A549 (cell line): Measurements from ENCODE around the gene ROBO1. TPM values are rescaled to one million over a fixed set of nuclear protein-coding genes. Genes with fewer than 3 reads are reported as not detected.

Source experiments
- ATAC-seq, 2 experiments: fragments of 200-7000 bp in 1 of 2; fragments of >200 bp in 1 of 2; cut with Nextera tagmentation in 1 of 2; cut with Tn5 transposase in 1 of 2; 3 replicates each; pipeline versions ENCODE4 v1.8.0 to v1.9.1; 2018 to 2020; ENCODE audit warnings: mild to moderate bottlenecking in 1 of 2, moderate library complexity in 1 of 2
- CTCF ChIA-PET: fragments of 300-600 bp; sonication (Branson Sonifier 250); formaldehyde crosslinking; extraction: SDS; loops from one replicate; lab custom pipeline; 2021; ENCODE audit warnings: antibody characterized with exemption, inconsistent platforms; lab: Yijun Ruan, JAX
- POLR2A ChIA-PET: fragments of 350-600 bp; formaldehyde crosslinking; extraction: SDS; loops from one replicate; lab custom pipeline; 2021; ENCODE audit warnings: antibody characterized with exemption, inconsistent platforms; lab: Yijun Ruan, JAX
- DNase-seq, 2 experiments: peaks; one replicate each; pipeline versions ENCODE4 v3.0.0 to v3.0.0-alpha.2; 2011 to 2016; ENCODE audit warnings: low read depth in 1 of 2, low spot score in 1 of 2
- FAIRE-seq: peaks from 2 replicates; lab custom pipeline; 2011; peaks lifted over from hg19 to GRCh38; lab: Jason Lieb, UNC
- H3K27ac ChIP-seq, 2 experiments: fragments of >200 bp; sonication (Bioruptor Twin); formaldehyde crosslinking; 3 replicates each; pipeline ENCODE4 v1.5.1; 2016 to 2017
- H3K4me1 ChIP-seq: fragments of >200 bp; sonication (Bioruptor Twin); formaldehyde crosslinking; 3 replicates; pipeline ENCODE4 v1.6.1; 2016
- H3K4me2 ChIP-seq: fragments of >200 bp; sonication (Bioruptor Twin); formaldehyde crosslinking; 3 replicates; pipeline ENCODE4 v1.6.1; 2016
- H3K4me3 ChIP-seq: fragments of >200 bp; sonication (Bioruptor Twin); formaldehyde crosslinking; 3 replicates; pipeline ENCODE4 v1.5.1; 2016
- H3K9me3 ChIP-seq: fragments of >200 bp; sonication (Bioruptor Twin); formaldehyde crosslinking; 3 replicates; pipeline ENCODE4 v1.6.1; 2016
- CBX8 ChIP-seq: fragments of 200-600 bp; sonication (generic); IDR thresholded peaks from 2 replicates; pipeline ENCODE4 v1.6.1; 2016
- CHD4 ChIP-seq: fragments of 200-600 bp; sonication (generic); IDR thresholded peaks from 2 replicates; pipeline ENCODE4 v1.6.1; 2016; ENCODE audit warnings: antibody characterized with exemption, mild to moderate bottlenecking, borderline replicate concordance
- EHF ChIP-seq: fragments of 250-450 bp; sonication (Bioruptor Pico); IDR thresholded peaks from 2 replicates; pipeline ENCODE4 v1.5.0; 2020; ENCODE audit warnings: mild to moderate bottlenecking
- EHMT2 ChIP-seq: fragments of 200-600 bp; sonication (generic); IDR thresholded peaks from 2 replicates; pipeline ENCODE4 v1.6.1; 2016; ENCODE audit warnings: antibody characterized with exemption, low read depth, mild to moderate bottlenecking, moderate library complexity
- EP300 ChIP-seq, 2 experiments: fragments of >200 bp; sonication (Bioruptor Twin); formaldehyde crosslinking; IDR thresholded peaks; 2 replicates in 1 of 2; 3 replicates in 1 of 2; pipeline ENCODE4 v1.6.1; 2016 to 2017
- ESRRA ChIP-seq: fragments of 150-350 bp; IDR thresholded peaks from 2 replicates; pipeline ENCODE4 v1.6.1; 2014; ENCODE audit warnings: mild to moderate bottlenecking, low read length, borderline replicate concordance
- FOSB ChIP-seq: fragments of 250-450 bp; sonication (Bioruptor Pico); IDR thresholded peaks from 2 replicates; pipeline ENCODE4 v1.5.0; 2020; ENCODE audit warnings: mild to moderate bottlenecking, moderate library complexity
- GATA3 ChIP-seq: IDR thresholded peaks from 2 replicates; pipeline ENCODE4 v1.6.1; 2012; ENCODE audit warnings: borderline replicate concordance
- HDAC2 ChIP-seq: fragments of 200-600 bp; sonication (generic); IDR thresholded peaks from 2 replicates; pipeline ENCODE4 v1.6.1; 2016
- HEYL ChIP-seq: fragments of 250-450 bp; sonication (Bioruptor Pico); IDR thresholded peaks from 2 replicates; pipeline ENCODE4 v1.8.0; 2021; ENCODE audit warnings: mild to moderate bottlenecking, moderate library complexity
- HOXA7 ChIP-seq: fragments of 250-450 bp; sonication (Bioruptor Pico); IDR thresholded peaks from 2 replicates; pipeline ENCODE4 v1.5.0; 2020; ENCODE audit warnings: mild to moderate bottlenecking, moderate library complexity
- HOXB13 ChIP-seq: fragments of 250-450 bp; sonication (Bioruptor Pico); IDR thresholded peaks from 2 replicates; pipeline ENCODE4 v1.5.0; 2020; ENCODE audit warnings: low read depth, mild to moderate bottlenecking, moderate library complexity
- HOXB5 ChIP-seq: fragments of 250-450 bp; sonication (Bioruptor Pico); IDR thresholded peaks from 2 replicates; pipeline ENCODE4 v1.5.0; 2020; ENCODE audit warnings: mild to moderate bottlenecking, moderate library complexity
- JUN ChIP-seq, 2 experiments: fragments of >200 bp; sonication (Bioruptor Twin); formaldehyde crosslinking; IDR thresholded peaks; 2 replicates in 1 of 2; 3 replicates in 1 of 2; pipeline ENCODE4 v1.6.1; 2016 to 2017
- JUNB ChIP-seq: fragments of >200 bp; sonication (Bioruptor Twin); formaldehyde crosslinking; IDR thresholded peaks from 2 replicates; pipeline ENCODE4 v1.6.1; 2016
- KDM1A ChIP-seq: fragments of 200-600 bp; sonication (generic); IDR thresholded peaks from 2 replicates; pipeline ENCODE4 v1.6.1; 2016; ENCODE audit warnings: low read depth, mild to moderate bottlenecking
- KDM5A ChIP-seq: fragments of 200-600 bp; sonication (generic); IDR thresholded peaks from 2 replicates; pipeline ENCODE4 v1.6.1; 2016; ENCODE audit warnings: antibody characterized with exemption, mild to moderate bottlenecking
- MAZ ChIP-seq: fragments of 150-350 bp; IDR thresholded peaks from 2 replicates; pipeline ENCODE4 v1.6.1; 2014; ENCODE audit warnings: antibody characterized with exemption, low read depth, low read length, borderline replicate concordance
- POLR2AphosphoS2 ChIP-seq: conservative IDR thresholded peaks from 2 replicates; pipeline ENCODE4 v1.6.1; 2012; ENCODE audit warnings: low read length, improper control_type of control experiment, inconsistent platforms
- RAD21 ChIP-seq, 2 experiments: fragments of >200 bp in 1 of 2; sonication (Bioruptor Twin) in 1 of 2; formaldehyde crosslinking in 1 of 2; IDR thresholded peaks in 1 of 2; conservative IDR thresholded peaks in 1 of 2; 2 replicates in 1 of 2; 3 replicates in 1 of 2; pipeline ENCODE4 v1.6.1; 2012 to 2018; ENCODE audit warnings: inconsistent platforms in 1 of 2
- RFX5 ChIP-seq: fragments of 450-650 bp; IDR thresholded peaks from 2 replicates; pipeline ENCODE4 v1.7.1; 2014; ENCODE audit warnings: antibody characterized with exemption, mild to moderate bottlenecking, moderate library complexity
- SMC3 ChIP-seq: fragments of >200 bp; sonication (Bioruptor Twin); formaldehyde crosslinking; IDR thresholded peaks from 3 replicates; pipeline ENCODE4 v1.6.1; 2018; ENCODE audit warnings: inconsistent platforms
- ZFP36 ChIP-seq: fragments of 450-650 bp; IDR thresholded peaks from 2 replicates; pipeline ENCODE4 v1.6.1; 2014; ENCODE audit warnings: borderline replicate concordance; ENCODE audit not compliant: partially characterized antibody
- ZNF302 ChIP-seq: fragments of 250-450 bp; sonication (Bioruptor Pico); IDR thresholded peaks from 2 replicates; pipeline ENCODE4 v1.9.0; 2021; ENCODE audit warnings: inconsistent platforms, mild to moderate bottlenecking, moderate library complexity
- ZSCAN20 ChIP-seq: fragments of 250-450 bp; sonication (Bioruptor Pico); IDR thresholded peaks from 2 replicates; pipeline ENCODE4 v1.8.0; 2022; ENCODE audit warnings: mild to moderate bottlenecking, moderate library complexity
- WGBS: methylation state at CpG from one replicate; pipeline ENCODE4 v1.1.6; 2017; ENCODE audit errors: missing lambda C conversion rate; 5-methylcytosine and 5-hydroxymethylcytosine counted together
- polyA plus RNA-seq, 4 experiments: library from polyadenylated mRNA; depleted of rRNA in 3 of 4; stranded (reverse); fragments of >200 nt; fragmentation: RNase III in 1 of 4; extraction: RNeasy Plus Mini Kit Qiagen cat#74134 plus additional on column Dnase treatment in 1 of 4; gene quantifications; 2 replicates in 3 of 4; 3 replicates in 1 of 4; pipeline ENCODE4 v1.2.3, GENCODE V29; 2011 to 2017
- TF ChIP-seq, protein P1 (sequence below): IDR thresholded peaks from 2 replicates; pipeline ENCODE4 v1.6.1; 2012
- TF ChIP-seq, protein P2 (sequence below): fragments of 450-650 bp; IDR thresholded peaks from 2 replicates; pipeline ENCODE4 v1.6.1; 2014; ENCODE audit warnings: antibody characterized with exemption
- TF ChIP-seq, protein P3 (sequence below): fragments of >200 bp; sonication (Bioruptor Twin); formaldehyde crosslinking; IDR thresholded peaks from 3 replicates; pipeline ENCODE4 v1.5.1; 2016
- TF ChIP-seq, protein P4 (sequence below): IDR thresholded peaks from 2 replicates; pipeline ENCODE4 v1.6.1; 2012; ENCODE audit warnings: low read depth, borderline replicate concordance

The ROBO1 gene
- polyA plus RNA-seq, 2 of the 4 experiments (the other 2 are of a cell fraction) = 25.3 to 35.6 TPM

DNA sequence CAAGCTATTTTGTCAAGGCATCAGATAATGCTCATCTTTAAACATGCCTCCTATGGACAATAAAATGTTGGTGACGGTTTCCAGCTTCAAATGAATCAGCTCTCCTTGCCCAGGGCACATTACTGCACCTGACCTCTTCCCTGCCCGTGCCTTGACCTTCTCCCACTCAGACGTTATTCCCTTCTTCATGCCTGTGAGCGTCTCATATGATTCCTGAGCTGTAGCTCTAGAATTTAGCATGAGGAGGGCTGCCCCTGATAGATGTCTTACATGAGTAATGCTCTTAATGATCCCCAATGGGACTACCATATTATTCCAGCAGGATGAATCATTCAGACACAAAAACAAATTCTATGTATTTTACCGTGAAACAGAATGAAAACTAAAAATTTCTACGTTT is 762.7 kb downstream of the ROBO1 start:
- TF ChIP-seq CBX8 (no peak), HOXB13 (CRISPR knock-in tag) (no peak), EHF (CRISPR knock-in tag) (no peak), JUNB (no peak), EHMT2 (no peak), GATA3 (no peak), HDAC2 (no peak), ESRRA (no peak), SMC3 (no peak), HOXB5 (CRISPR knock-in tag) (no peak), HOXA7 (CRISPR knock-in tag) (no peak), JUN (IDR thresholded peaks at IDR 0.05) (no peak), ZFP36 (no peak), MAZ (no peak), RFX5 (no peak), RAD21 (conservative IDR thresholded peaks at IDR 0.05 in 1 of 2, IDR thresholded peaks at IDR 0.05 in 1 of 2) (no peak)
- TF ChIP-seq, protein P1, sequence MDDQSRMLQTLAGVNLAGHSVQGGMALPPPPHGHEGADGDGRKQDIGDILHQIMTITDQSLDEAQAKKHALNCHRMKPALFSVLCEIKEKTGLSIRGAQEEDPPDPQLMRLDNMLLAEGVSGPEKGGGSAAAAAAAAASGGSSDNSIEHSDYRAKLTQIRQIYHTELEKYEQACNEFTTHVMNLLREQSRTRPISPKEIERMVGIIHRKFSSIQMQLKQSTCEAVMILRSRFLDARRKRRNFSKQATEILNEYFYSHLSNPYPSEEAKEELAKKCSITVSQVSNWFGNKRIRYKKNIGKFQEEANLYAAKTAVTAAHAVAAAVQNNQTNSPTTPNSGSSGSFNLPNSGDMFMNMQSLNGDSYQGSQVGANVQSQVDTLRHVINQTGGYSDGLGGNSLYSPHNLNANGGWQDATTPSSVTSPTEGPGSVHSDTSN = no peak
- TF ChIP-seq, protein P2, sequence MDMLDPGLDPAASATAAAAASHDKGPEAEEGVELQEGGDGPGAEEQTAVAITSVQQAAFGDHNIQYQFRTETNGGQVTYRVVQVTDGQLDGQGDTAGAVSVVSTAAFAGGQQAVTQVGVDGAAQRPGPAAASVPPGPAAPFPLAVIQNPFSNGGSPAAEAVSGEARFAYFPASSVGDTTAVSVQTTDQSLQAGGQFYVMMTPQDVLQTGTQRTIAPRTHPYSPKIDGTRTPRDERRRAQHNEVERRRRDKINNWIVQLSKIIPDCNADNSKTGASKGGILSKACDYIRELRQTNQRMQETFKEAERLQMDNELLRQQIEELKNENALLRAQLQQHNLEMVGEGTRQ = no peak
- FAIRE-seq = no peak
- ChIA-PET POLR2A (interaction anchor here (1.1 kb wide), 1 partner anchor 14 kb away, joined by 3 read pairs; no protein-coding TSS in a partner anchor), CTCF (interaction anchor here (1.1 to 1.3 kb wide), 2 partner anchors 14 to 31 kb away, joined by 3 read pairs; no protein-coding TSS in a partner anchor)
- no peak for DNase-seq
- 29% methylated on average over 6 of the region's 6 CpGs for WGBS
- peak in 1 of 2 experiments; percentile 33; a peak in 1 of 6 replicates for ATAC-seq
- Histone ChIP-seq H3K4me2 (no peak overlapping the region), H3K4me1 (no peaks in the 10 kb centered on the region), H3K27ac (no peak overlapping the region), H3K4me3 (no peak overlapping the region), H3K9me3 (no peaks in the 10 kb centered on the region)

DNA sequence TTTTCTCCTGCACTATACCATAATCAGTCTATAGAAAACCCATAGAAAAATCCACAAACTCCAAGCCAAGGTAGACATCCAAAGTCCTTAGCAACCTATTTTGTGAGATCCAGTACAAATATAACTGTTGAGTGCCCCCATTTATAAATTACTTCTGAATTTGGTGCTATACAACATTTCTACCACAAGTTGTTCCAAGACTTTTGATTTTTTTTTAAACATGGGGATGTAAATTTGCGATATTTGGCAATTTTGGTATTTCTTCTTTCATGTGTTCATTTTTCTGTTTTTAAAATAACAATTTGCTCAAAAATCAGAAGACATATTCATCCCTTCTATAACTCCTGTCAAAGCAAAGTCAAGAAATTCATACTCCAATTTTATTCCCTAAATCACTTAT is 763.8 kb downstream of the ROBO1 start:
- Histone ChIP-seq H3K9me3 (0 out of 3 replicates have a peak, but pooled peaks cover 3% of the 10 kb centered on the region), H3K4me3 (no peak overlapping the region), H3K27ac (no peak overlapping the region), H3K4me1 (no peaks in the 10 kb centered on the region), H3K4me2 (no peak overlapping the region)
- no peak for DNase-seq
- CTCF ChIA-PET = interaction anchor here (1.1 kb wide), 1 partner anchor 32 kb away, joined by 3 read pairs; no protein-coding TSS in a partner anchor
- 70% methylated on average over 1 of the region's 1 CpG for WGBS
- POLR2A ChIA-PET = no interaction called here
- no peak for ATAC-seq
- no peak for FAIRE-seq
- no peak for TF ChIP-seq MAZ
- no peak for TF ChIP-seq KDM5A
- TF ChIP-seq EHMT2 = no peak
- no peak for TF ChIP-seq EP300 (IDR thresholded peaks at IDR 0.05)
- no peak for TF ChIP-seq ZSCAN20 (CRISPR knock-in tag)
- no peak for TF ChIP-seq KDM1A
- TF ChIP-seq CHD4 = no peak
- TF ChIP-seq POLR2AphosphoS2 = no peak
- no peak for TF ChIP-seq FOSB (CRISPR knock-in tag)
- TF ChIP-seq ZNF302 (CRISPR knock-in tag) = no peak
- TF ChIP-seq SMC3 = no peak
- TF ChIP-seq JUN (IDR thresholded peaks at IDR 0.05) = no peak
- TF ChIP-seq, protein P1 = no peak
- TF ChIP-seq EHF (CRISPR knock-in tag) = no peak
- TF ChIP-seq, protein P3, sequence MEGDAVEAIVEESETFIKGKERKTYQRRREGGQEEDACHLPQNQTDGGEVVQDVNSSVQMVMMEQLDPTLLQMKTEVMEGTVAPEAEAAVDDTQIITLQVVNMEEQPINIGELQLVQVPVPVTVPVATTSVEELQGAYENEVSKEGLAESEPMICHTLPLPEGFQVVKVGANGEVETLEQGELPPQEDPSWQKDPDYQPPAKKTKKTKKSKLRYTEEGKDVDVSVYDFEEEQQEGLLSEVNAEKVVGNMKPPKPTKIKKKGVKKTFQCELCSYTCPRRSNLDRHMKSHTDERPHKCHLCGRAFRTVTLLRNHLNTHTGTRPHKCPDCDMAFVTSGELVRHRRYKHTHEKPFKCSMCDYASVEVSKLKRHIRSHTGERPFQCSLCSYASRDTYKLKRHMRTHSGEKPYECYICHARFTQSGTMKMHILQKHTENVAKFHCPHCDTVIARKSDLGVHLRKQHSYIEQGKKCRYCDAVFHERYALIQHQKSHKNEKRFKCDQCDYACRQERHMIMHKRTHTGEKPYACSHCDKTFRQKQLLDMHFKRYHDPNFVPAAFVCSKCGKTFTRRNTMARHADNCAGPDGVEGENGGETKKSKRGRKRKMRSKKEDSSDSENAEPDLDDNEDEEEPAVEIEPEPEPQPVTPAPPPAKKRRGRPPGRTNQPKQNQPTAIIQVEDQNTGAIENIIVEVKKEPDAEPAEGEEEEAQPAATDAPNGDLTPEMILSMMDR = no peak
- TF ChIP-seq, protein P4, sequence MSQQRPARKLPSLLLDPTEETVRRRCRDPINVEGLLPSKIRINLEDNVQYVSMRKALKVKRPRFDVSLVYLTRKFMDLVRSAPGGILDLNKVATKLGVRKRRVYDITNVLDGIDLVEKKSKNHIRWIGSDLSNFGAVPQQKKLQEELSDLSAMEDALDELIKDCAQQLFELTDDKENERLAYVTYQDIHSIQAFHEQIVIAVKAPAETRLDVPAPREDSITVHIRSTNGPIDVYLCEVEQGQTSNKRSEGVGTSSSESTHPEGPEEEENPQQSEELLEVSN = no peak
- TF ChIP-seq HOXA7 (CRISPR knock-in tag) = no peak
- no peak for TF ChIP-seq HEYL (CRISPR knock-in tag)
- TF ChIP-seq ZFP36 = no peak
- TF ChIP-seq, all 56 proteins: peak for 0
